NCI-H2196 (cell line): ENCODE measurements around the gene FAM3B.
"Not testable (repeated sequence)": the region's sequence is repeated elsewhere in the genome, so short reads cannot be mapped to it uniquely, and the experiment has no call there.

Source experiments
- DNase-seq: peaks from one replicate; lab custom pipeline; 2025; ENCODE audit not compliant: unreplicated experiment; lab: John Stamatoyannopoulos, UW

Gene FAM3B

GRCh38 chr21:41349619-41350390 lies 33.2 kb downstream of the FAM3B start:
- DNase-seq = no peak

GRCh38 chr21:41350436-41351155 lies 34.0 kb downstream of the FAM3B start:
- DNase-seq = no peak

GRCh38 chr21:41357546-41357945 lies 40.9 kb downstream of the FAM3B start:
- DNase-seq = no peak

- DNase-seq = no peak
Measured at GRCh38 chr21:41358193-41359166, 41.9 kb downstream of the FAM3B start.

- no peak for DNase-seq
Measured at GRCh38 chr21:41359286-41359685, 42.7 kb downstream of the FAM3B start.

- DNase-seq = not testable (repeated sequence)
Measured at GRCh38 chr21:41359754-41360071, 43.1 kb downstream of the FAM3B start.

GRCh38 chr21:41360072-41360821 lies 43.6 kb downstream of the FAM3B start:
- peak; percentile 84 for DNase-seq

GRCh38 chr21:41361053-41361785 lies 44.6 kb downstream of the FAM3B start:
- no peak for DNase-seq

- no peak for DNase-seq
Measured at GRCh38 chr21:41361786-41362604, 45.4 kb downstream of the FAM3B start, which contains the start of gene MX2. TSS of gene MX2 (plus strand) at chr21:41362027. CDS start at chr21:41376907, 14,880 bp downstream.

- no peak for DNase-seq
Measured at GRCh38 chr21:41362605-41363369, 46.2 kb downstream of the FAM3B start.

GRCh38 chr21:41363370-41364270 lies 47.0 kb downstream of the FAM3B start:
- DNase-seq = no peak

GRCh38 chr21:41364308-41364707 lies 47.7 kb downstream of the FAM3B start:
- DNase-seq = no peak

GRCh38 chr21:41365377-41366107 lies 48.9 kb downstream of the FAM3B start:
- no peak for DNase-seq

GRCh38 chr21:41366522-41367151 lies 50.0 kb downstream of the FAM3B start:
- no peak for DNase-seq

GRCh38 chr21:41367301-41367944 lies 50.8 kb downstream of the FAM3B start:
- no peak for DNase-seq
